GM12878 (cell line): Measurements from ENCODE around the gene ANKRD40CL. TPM values are rescaled to one million over a fixed set of nuclear protein-coding genes. Genes with fewer than 3 reads are reported as not detected.

Experiments
- ATAC-seq: fragments of 200-7000 bp; cut with Tn5 transposase; 3 replicates; pipeline ENCODE4 v1.9.1; 2020; ENCODE audit warnings: mild to moderate bottlenecking, moderate library complexity
- BruUV-seq: library from RNA; stranded (reverse); fragments of 400-500 nt; replicated peaks from 2 replicates; lab custom pipeline; 2021; lab: Mats Ljungman, UMichigan
- CTCF ChIA-PET: fragments of 300-600 bp; sonication (Branson Sonifier 250); formaldehyde crosslinking; extraction: SDS; loops from one replicate; lab custom pipeline; 2021; ENCODE audit warnings: inconsistent platforms; lab: Yijun Ruan, JAX
- POLR2A ChIA-PET: fragments of 350-600 bp; formaldehyde crosslinking; extraction: SDS; loops from one replicate; lab custom pipeline; 2021; ENCODE audit warnings: inconsistent platforms; lab: Charles Lee
- RAD21 ChIA-PET: fragments of 300-600 bp; sonication (Branson Sonifier 250); formaldehyde crosslinking; loops from one replicate; lab custom pipeline; 2023; ENCODE audit warnings: antibody characterized with exemption; ENCODE audit not compliant: unreplicated experiment; lab: Charles Lee
- SMC1A ChIA-PET: fragments of 300-600 bp; sonication (Branson Sonifier 250); formaldehyde crosslinking; loops from one replicate; lab custom pipeline; 2023; ENCODE audit not compliant: unreplicated experiment, uncharacterized antibody; lab: Charles Lee
- DNase-seq: peaks from one replicate; pipeline ENCODE4 v3.0.0-alpha.2; 2011; ENCODE audit warnings: low read depth, low spot score
- FAIRE-seq: peaks from 3 replicates; lab custom pipeline; 2011; peaks lifted over from hg19 to GRCh38; lab: Jason Lieb, UNC
- H2AFZ ChIP-seq: 2 replicates; pipeline ENCODE4 v1.6.0; 2011; ENCODE audit warnings: low read depth, low read length, control low read depth; ENCODE audit not compliant: control insufficient read depth
- H3K27ac ChIP-seq: 2 replicates; pipeline ENCODE4 v1.5.1; 2011; ENCODE audit warnings: control low read depth; ENCODE audit not compliant: control insufficient read depth, insufficient read depth
- H3K27me3 ChIP-seq, 2 experiments: replicated peaks in 1 of 2; 2 replicates each; pipeline versions ENCODE4 v1.6.0 to v1.6.1; 2011; ENCODE audit warnings: low read length in 1 of 2; ENCODE audit not compliant: control insufficient read depth in 2 of 2, insufficient read depth in 2 of 2
- H3K36me3 ChIP-seq, 2 experiments: 2 replicates each; pipeline ENCODE4 v1.5.1; 2011; ENCODE audit warnings: low read length in 1 of 2; ENCODE audit not compliant: control insufficient read depth in 2 of 2, insufficient read depth in 2 of 2
- H3K4me1 ChIP-seq: 2 replicates; pipeline ENCODE4 v1.6.1; 2011; ENCODE audit warnings: mild to moderate bottlenecking, low read length, moderate library complexity, mixed read lengths; ENCODE audit not compliant: control insufficient read depth, insufficient read depth
- H3K4me2 ChIP-seq: 2 replicates; pipeline ENCODE4 v1.6.0; 2011; ENCODE audit warnings: control low read depth; ENCODE audit not compliant: control insufficient read depth, insufficient read depth
- H3K4me3 ChIP-seq: fragments of 200-600 bp; sonication (generic); 2 replicates; pipeline ENCODE4 v1.5.1; 2016
- H3K79me2 ChIP-seq: 2 replicates; pipeline ENCODE4 v1.6.0; 2011; ENCODE audit warnings: low read length; ENCODE audit not compliant: control insufficient read depth, insufficient read depth
- H3K9ac ChIP-seq: 2 replicates; pipeline ENCODE4 v1.8.0; 2011; ENCODE audit warnings: low read length, control low read depth, mixed read lengths; ENCODE audit not compliant: control insufficient read depth, insufficient read depth
- H3K9me3 ChIP-seq: replicated peaks from 3 replicates; pipeline ENCODE4 v1.5.1; 2011; ENCODE audit warnings: mild to moderate bottlenecking, low read length; ENCODE audit not compliant: control insufficient read depth, insufficient read depth
- H4K20me1 ChIP-seq: 2 replicates; pipeline ENCODE4 v1.6.0; 2011; ENCODE audit not compliant: control insufficient read depth, insufficient read depth
- CHD2 ChIP-seq: IDR thresholded peaks from 2 replicates; pipeline ENCODE4 v1.6.1; 2011; ENCODE audit warnings: low read depth, low read length, improper control_type of control experiment, borderline replicate concordance
- DPF2 ChIP-seq: fragments of 450-650 bp; IDR thresholded peaks from 2 replicates; pipeline ENCODE4 v1.6.1; 2017; ENCODE audit warnings: mild to moderate bottlenecking
- E2F4 ChIP-seq: IDR thresholded peaks from 2 replicates; pipeline ENCODE4 v1.6.1; 2012; ENCODE audit warnings: low read depth, low read length, improper control_type of control experiment
- EGR1 ChIP-seq, 2 experiments: IDR thresholded peaks; 1 replicate in 1 of 2; 2 replicates in 1 of 2; pipeline ENCODE4 v1.6.1; 2011 to 2012; ENCODE audit warnings: low read depth in 2 of 2, low read length in 2 of 2, borderline replicate concordance in 1 of 2, mild to moderate bottlenecking in 1 of 2, moderate library complexity in 1 of 2
- GABPA ChIP-seq: IDR thresholded peaks from 2 replicates; pipeline ENCODE4 v1.6.1; 2014; ENCODE audit warnings: antibody characterized with exemption, low read depth, mild to moderate bottlenecking, inconsistent platforms
- IKZF2 ChIP-seq, 2 experiments: fragments of 450-650 bp; IDR thresholded peaks; 2 replicates each; pipeline ENCODE4 v1.6.1; 2017; ENCODE audit warnings: mild to moderate bottlenecking in 2 of 2, moderate library complexity in 2 of 2
- IRF3 ChIP-seq: fragments of 450-650 bp; IDR thresholded peaks from 2 replicates; pipeline ENCODE4 v1.6.1; 2014; ENCODE audit warnings: mild to moderate bottlenecking
- IRF5 ChIP-seq: fragments of 450-650 bp; IDR thresholded peaks from 2 replicates; pipeline ENCODE4 v1.6.1; 2017; ENCODE audit warnings: borderline replicate concordance
- MEF2B ChIP-seq: fragments of 450-650 bp; IDR thresholded peaks from 2 replicates; pipeline ENCODE4 v1.6.1; 2018; ENCODE audit warnings: mild to moderate bottlenecking, moderate library complexity; ENCODE audit not compliant: partially characterized antibody, poor library complexity, severe bottlenecking
- NFIC ChIP-seq: IDR thresholded peaks from 2 replicates; pipeline ENCODE4 v1.6.1; 2012; ENCODE audit warnings: low read depth, mild to moderate bottlenecking, inconsistent platforms, low read length, moderate library complexity
- NR2C1 ChIP-seq: fragments of 450-650 bp; IDR thresholded peaks from 2 replicates; pipeline ENCODE4 v1.6.1; 2017; ENCODE audit warnings: antibody characterized with exemption, mild to moderate bottlenecking, moderate library complexity
- POU2F2 ChIP-seq: IDR thresholded peaks from 3 replicates; pipeline ENCODE4 v1.6.1; 2011; ENCODE audit warnings: low read depth, mild to moderate bottlenecking, low read length, borderline replicate concordance
- SMAD1 ChIP-seq: fragments of 450-650 bp; IDR thresholded peaks from 2 replicates; pipeline ENCODE4 v1.6.1; 2018; ENCODE audit warnings: mild to moderate bottlenecking, low read depth; ENCODE audit not compliant: partially characterized antibody
- ZBED1 ChIP-seq: IDR thresholded peaks from 2 replicates; pipeline ENCODE4 v1.6.1; 2016; ENCODE audit warnings: borderline replicate concordance
- ZNF24 ChIP-seq: fragments of 450-650 bp; IDR thresholded peaks from 2 replicates; pipeline ENCODE4 v1.6.1; 2017; ENCODE audit warnings: antibody characterized with exemption, mild to moderate bottlenecking
- ZNF384 ChIP-seq: IDR thresholded peaks from 2 replicates; pipeline ENCODE4 v1.6.1; 2012; ENCODE audit warnings: low read depth, mild to moderate bottlenecking, low read length, improper control_type of control experiment, borderline replicate concordance
- ZZZ3 ChIP-seq: IDR thresholded peaks from 2 replicates; pipeline ENCODE4 v1.6.1; 2011; ENCODE audit warnings: low read depth; ENCODE audit not compliant: control insufficient read depth, insufficient read length
- WGBS: methylation state at CpG from one replicate; pipeline ENCODE4 v1.1.6; 2016; ENCODE audit warnings: low lambda C conversion rate; ENCODE audit not compliant: insufficient replicate concordance, insufficient coverage; ENCODE audit errors: missing lambda C conversion rate; 5-methylcytosine and 5-hydroxymethylcytosine counted together
- in situ Hi-C: fragments of 300-500 bp; cut with MboI; formaldehyde crosslinking; loops from 9 replicates; pipeline ENCODE4 v1.14.3; 2018; ENCODE audit warnings: mixed read lengths
- intact Hi-C: fragments of 100-400 bp; cut with micrococcal nuclease; formaldehyde crosslinking; loops from one replicate; pipeline ENCODE4 v1.14.2; 2022; ENCODE audit not compliant: unreplicated experiment
- polyA plus RNA-seq, 11 experiments: library from polyadenylated mRNA; depleted of rRNA in 4 of 11; unstranded in 6 of 11; stranded (reverse) in 5 of 11; fragments of >200 nt; fragmentation: Nextera tagmentation in 4 of 11; fragmentation: Illumina TruSeq in 1 of 11; extraction: Ambion mirVana in 4 of 11; extraction: Trizol in 1 of 11; gene quantifications; 1 replicate in 1 of 11; 2 replicates in 10 of 11; pipeline versions ENCODE4 v1.2.1 to v1.2.3, GENCODE V29; 2011 to 2016; ENCODE audit warnings: inconsistent platforms in 2 of 11, missing spikeins in 2 of 11, low read depth in 1 of 11
- total RNA-seq, 4 experiments: library from RNA; depleted of rRNA in 3 of 4; stranded (reverse); fragments of >200 nt in 3 of 4; fragmentation: Illumina TruSeq in 1 of 4; extraction: Trizol in 1 of 4; gene quantifications; 2 replicates each; pipeline versions ENCODE4 v1.2.1 to v1.2.3, GENCODE V29; 2013 to 2021

ANKRD40CL gene
- total and polyA plus RNA-seq, 10 of the 15 experiments (the other 5 are each of a cell fraction or from before 2014, with no cell fraction given), result not detected

GRCh38 chr17:50758989-50759544, 8.3 kb downstream of the ANKRD40CL start:
- CTCF ChIA-PET, result no interaction called here
- Histone ChIP-seq H3K4me1 (peaks cover under 1% of the 10 kb centered on the region; the same call in 1 of the 2 replicates), H3K36me3 (peaks cover 0 to 5% of the 10 kb centered on the region in 2 experiments; a peak in 1 of 4 replicates), H3K79me2 (no peaks in the 10 kb centered on the region), H2AFZ (no peak overlapping the region), H3K27ac (no peak overlapping the region), H3K9ac (no peak overlapping the region), H4K20me1 (no peaks in the 10 kb centered on the region), H3K4me2 (no peak overlapping the region), H3K27me3 (no peaks in the 10 kb centered on the region), H3K4me3 (no peak overlapping the region), H3K9me3 (no peaks in the 10 kb centered on the region)
- POLR2A ChIA-PET, result interaction anchor here (0.6 kb wide), 1 partner anchor 124 kb away, joined by 6 read pairs; no protein-coding TSS in a partner anchor
- SMC1A ChIA-PET, result no interaction called here
- RAD21 ChIA-PET, result no interaction called here
- WGBS, result 55% methylated on average over 7 of the region's 9 CpGs
- no peak for ATAC-seq
- BruUV-seq, result no TSS peak
- TF ChIP-seq E2F4 (no peak), EGR1 (IDR thresholded peaks at IDR 0.05; ENCODE audit: borderline replicate concordance in 1 of 2, low read depth in 2 of 2, low read length in 2 of 2) (no peak), IRF3 (no peak), ZNF384 (no peak), IRF5 (no peak), POU2F2 (no peak), IKZF2 (IDR thresholded peaks at IDR 0.05) (no peak), SMAD1 (no peak), MEF2B (no peak), CHD2 (no peak), ZBED1 (no peak), NR2C1 (no peak), ZNF24 (no peak), ZZZ3 (no peak), NFIC (no peak), GABPA (no peak), DPF2 (no peak)
- no peak for DNase-seq
- FAIRE-seq, result no peak
- in situ Hi-C loops, result no loop called here
- intact Hi-C loops, result no loop called here
